Lower lobe of right lung (tissue), 2 donors: Measurements from ENCODE around the gene SLC6A11. TPM values are rescaled to one million over a fixed set of nuclear protein-coding genes. Genes with fewer than 3 reads are reported as not detected.

Experiments
- ATAC-seq, 2 donors: fragments of 200-7000 bp; cut with Tn5 transposase; one replicate each; pipeline ENCODE4 v1.9.1; 2020 to 2022; ENCODE audit warnings: mild to moderate bottlenecking in 2 of 2, moderate library complexity in 2 of 2
- DNase-seq: peaks from one replicate; pipeline ENCODE4 v3.0.0-alpha.2; 2020
- H3K27ac ChIP-seq: fragments of 200-600 bp; one replicate; pipeline ENCODE4 v1.8.0; 2022
- H3K27me3 ChIP-seq: fragments of 200-600 bp; one replicate; pipeline ENCODE4 v1.8.0; 2022; ENCODE audit warnings: low read depth
- H3K36me3 ChIP-seq: fragments of 200-600 bp; one replicate; pipeline ENCODE4 v1.8.0; 2022; ENCODE audit warnings: mild to moderate bottlenecking
- H3K4me1 ChIP-seq: fragments of 200-600 bp; one replicate; pipeline ENCODE4 v1.8.0; 2022
- H3K4me3 ChIP-seq: fragments of 200-600 bp; one replicate; pipeline ENCODE4 v1.8.0; 2022; ENCODE audit warnings: mild to moderate bottlenecking
- H3K9me3 ChIP-seq: fragments of 200-600 bp; one replicate; pipeline ENCODE4 v1.8.0; 2022
- CTCF ChIP-seq: fragments of 200-600 bp; IDR thresholded peaks from one replicate; pipeline ENCODE4 v1.8.0; 2022; ENCODE audit warnings: antibody characterized with exemption, mild to moderate bottlenecking
- intact Hi-C: fragments of 100-400 bp; cut with DNase I; formaldehyde crosslinking; loops from one replicate; pipeline ENCODE4 v1.11.0; 2022
- long read RNA-seq: library from polyadenylated mRNA; unstranded; transcript quantifications from one replicate; pipeline ENCODE4 v2.0.0, GENCODE V29; 2021
- total RNA-seq: library from RNA; stranded (reverse); fragmentation: NEBNext Ultra II Directional; extraction: Animal tissue kit (Norgen Biotek cat#: 25700); gene quantifications from one replicate; pipeline ENCODE4 v1.2.1, GENCODE V29; 2021
- donor health status: DM: no; HTN: yes; CAD: no; lungs with severe emphysema.

Gene SLC6A11
- not detected for total RNA-seq
- long read RNA-seq = 0 reads

GRCh38 chr3:10816019-10816862 lies at the start of gene SLC6A11:
SLC6A11 (plus strand) TSS chr3:10816228; CDS start chr3:10816266, 38 bp downstream.
- H3K4me1 ChIP-seq = no peaks in the 10 kb centered on the region
- H3K4me3 ChIP-seq = peak within 1 kb of the TSS; percentile 3
- no peak for ATAC-seq
- no peaks in the 10 kb centered on the region for H3K36me3 ChIP-seq
- intact Hi-C loops = no loop called here
- H3K27me3 ChIP-seq = peaks cover 36% of the 10 kb centered on the region
- no peak within 1 kb of the TSS for H3K27ac ChIP-seq
- DNase-seq = no peak
- no peak for TF ChIP-seq CTCF
- H3K9me3 ChIP-seq = no peaks in the 10 kb centered on the region

GRCh38 chr3:10768708-10769394 lies 47.2 kb upstream of the SLC6A11 start:
- no peaks in the 10 kb centered on the region for H3K4me1 ChIP-seq
- no peak for ATAC-seq
- H3K27ac ChIP-seq = no peak overlapping the region
- no peak overlapping the region for H3K4me3 ChIP-seq
- intact Hi-C loops = no loop called here
- no peak for DNase-seq
- peaks cover 31% of the 10 kb centered on the region for H3K27me3 ChIP-seq
- H3K9me3 ChIP-seq = no peaks in the 10 kb centered on the region
- H3K36me3 ChIP-seq = no peaks in the 10 kb centered on the region
- TF ChIP-seq CTCF = no peak

- TF ChIP-seq CTCF = no peak
- H3K4me1 ChIP-seq = no peaks in the 10 kb centered on the region
- intact Hi-C loops = no loop called here
- ATAC-seq (no peak), DNase-seq (no peak)
- no peaks in the 10 kb centered on the region for H3K9me3 ChIP-seq
- no peak overlapping the region for H3K4me3 ChIP-seq
- no peak overlapping the region for H3K27ac ChIP-seq
- no peaks in the 10 kb centered on the region for H3K36me3 ChIP-seq
- H3K27me3 ChIP-seq = peaks cover 20% of the 10 kb centered on the region
These were observed 45.5 kb upstream of the SLC6A11 start for GRCh38 chr3:10770547-10770946.

GRCh38 chr3:10770981-10771380 lies 45.0 kb upstream of the SLC6A11 start:
- Histone ChIP-seq H3K27me3 (peaks cover 18% of the 10 kb centered on the region), H3K27ac (no peak overlapping the region), H3K4me3 (no peak overlapping the region), H3K4me1 (no peaks in the 10 kb centered on the region), H3K9me3 (no peaks in the 10 kb centered on the region), H3K36me3 (no peaks in the 10 kb centered on the region)
- intact Hi-C loops = no loop called here
- ATAC-seq = no peak
- TF ChIP-seq CTCF = no peak
- no peak for DNase-seq

- no peak for DNase-seq
- intact Hi-C loops = no loop called here
- Histone ChIP-seq H3K9me3 (no peaks in the 10 kb centered on the region), H3K36me3 (no peaks in the 10 kb centered on the region), H3K27ac (no peak overlapping the region), H3K27me3 (peaks cover 17% of the 10 kb centered on the region), H3K4me1 (no peaks in the 10 kb centered on the region), H3K4me3 (no peak overlapping the region)
- no peak for TF ChIP-seq CTCF
- no peak for ATAC-seq
These were observed 44.4 kb upstream of the SLC6A11 start for GRCh38 chr3:10771486-10772270.
